Hepatocyte (in vitro differentiated cells): ENCODE data around the gene SYT14.

Experiments
- CTCF ChIP-seq: fragments of 200-600 bp; sonication (generic); IDR thresholded peaks from 2 replicates; pipeline ENCODE4 v1.5.1; 2016; ENCODE audit warnings: antibody characterized with exemption, mild to moderate bottlenecking; ENCODE audit not compliant: poor library complexity
- EZH2phosphoT487 ChIP-seq: fragments of 200-600 bp; sonication (generic); IDR thresholded peaks from one replicate; pipeline ENCODE4 v1.6.1; 2018; ENCODE audit warnings: antibody characterized with exemption, mild to moderate bottlenecking, low read depth, moderate library complexity; ENCODE audit not compliant: unreplicated experiment, severe bottlenecking

- TF ChIP-seq CTCF (no peak), EZH2phosphoT487 (no peak)
Observed at GRCh38 chr1:210074904-210075303, 136.9 kb downstream of the SYT14 start.
